Endothelial cell (in vitro differentiated cells): ENCODE data around the gene MRPL10. TPM values are rescaled to one million over a fixed set of nuclear protein-coding genes. Genes with fewer than 3 reads are reported as not detected.
A peak's percentile ranks its signal among the peaks of the same experiment; 100 is the strongest.

ENCODE experiments used
- DNase-seq: peaks from one replicate; pipeline ENCODE4 v3.0.0; 2021; ENCODE audit warnings: low spot score
- H3K27ac Mint-ChIP-seq: one replicate; pipeline ENCODE4 v1.8.0; 2021; ENCODE audit warnings: mixed read lengths, inconsistent platforms; ENCODE audit not compliant: unreplicated experiment
- H3K27me3 Mint-ChIP-seq: one replicate; pipeline ENCODE4 v1.8.0; 2021; ENCODE audit warnings: mild to moderate bottlenecking, moderate library complexity, mixed read lengths, inconsistent platforms; ENCODE audit not compliant: unreplicated experiment
- H3K36me3 Mint-ChIP-seq: one replicate; pipeline ENCODE4 v1.8.0; 2021; ENCODE audit warnings: mild to moderate bottlenecking, low read depth, mixed read lengths, inconsistent platforms; ENCODE audit not compliant: unreplicated experiment
- H3K4me1 Mint-ChIP-seq: one replicate; pipeline ENCODE4 v1.8.0; 2021; ENCODE audit warnings: mild to moderate bottlenecking, mixed read lengths, inconsistent platforms; ENCODE audit not compliant: unreplicated experiment
- H3K4me3 Mint-ChIP-seq: one replicate; pipeline ENCODE4 v1.8.0; 2021; ENCODE audit warnings: mild to moderate bottlenecking, mixed read lengths, inconsistent platforms; ENCODE audit not compliant: unreplicated experiment
- H3K9me3 Mint-ChIP-seq: one replicate; pipeline ENCODE4 v1.8.0; 2021; ENCODE audit warnings: mixed read lengths, inconsistent platforms; ENCODE audit not compliant: unreplicated experiment
- CTCF ChIP-seq: fragments of 200-600 bp; sonication (generic); IDR thresholded peaks from one replicate; pipeline ENCODE4 v1.5.0; 2021; ENCODE audit warnings: antibody characterized with exemption; ENCODE audit not compliant: unreplicated experiment
- total RNA-seq: library from RNA; stranded (reverse); fragmentation: NEBNext Ultra II Directional; extraction: Animal tissue kit (Norgen Biotek cat#: 25700); gene quantifications from one replicate; pipeline ENCODE4 v1.2.1, GENCODE V29; 2021; ENCODE audit not compliant: unreplicated experiment

Gene MRPL10
- total RNA-seq, 1 donor from 2014 or later = 56.3 TPM

DNA sequence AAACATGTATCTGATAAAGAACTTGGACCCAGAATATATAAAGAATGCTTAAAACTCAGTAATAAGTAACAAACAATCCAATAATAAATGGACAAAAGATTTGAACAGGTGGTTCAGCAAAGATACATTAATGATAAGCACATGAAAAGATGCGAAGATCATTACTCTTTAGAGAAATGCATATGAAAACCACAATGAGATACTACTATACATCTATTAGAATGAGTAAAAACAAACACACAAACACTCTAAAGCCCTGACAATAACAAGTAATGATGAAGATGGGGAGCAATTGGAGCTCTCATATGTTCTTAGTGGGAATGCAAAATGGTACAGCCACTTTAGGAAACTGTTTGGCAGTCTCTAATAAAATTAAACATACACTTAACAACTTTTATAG, 38.9 kb downstream of the MRPL10 start:
- H3K27ac Mint-ChIP-seq = no peak overlapping the region
- H3K27me3 Mint-ChIP-seq = peaks cover 12% of the 10 kb centered on the region
- H3K4me1 Mint-ChIP-seq = peaks cover 6% of the 10 kb centered on the region
- no peaks in the 10 kb centered on the region for H3K36me3 Mint-ChIP-seq
- no peak for DNase-seq
- no peak overlapping the region for H3K4me3 Mint-ChIP-seq
- TF ChIP-seq CTCF = no peak
- no peaks in the 10 kb centered on the region for H3K9me3 Mint-ChIP-seq

DNA sequence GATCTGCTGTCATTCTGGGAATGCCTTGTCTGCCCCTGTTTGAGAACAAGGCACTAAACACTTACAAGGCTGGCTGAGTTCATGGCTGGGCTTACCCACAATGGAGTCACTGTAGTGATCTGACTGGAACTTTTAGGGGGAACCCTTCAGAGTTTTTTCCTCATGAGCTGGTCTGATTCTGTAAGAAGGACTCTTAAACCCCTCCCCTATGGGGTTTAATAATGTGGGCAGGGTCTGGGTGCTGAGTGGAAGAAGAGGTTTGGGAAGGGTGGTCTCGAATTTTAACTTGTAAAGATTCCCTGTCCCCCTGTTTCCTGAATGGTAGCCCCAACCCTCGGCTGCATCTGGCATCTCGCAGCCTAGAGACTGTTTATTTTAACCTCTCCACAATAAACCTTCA, 40.3 kb downstream of the MRPL10 start:
- TF ChIP-seq CTCF = no peak
- H3K27me3 Mint-ChIP-seq = peaks cover 10% of the 10 kb centered on the region
- DNase-seq = no peak
- H3K4me3 Mint-ChIP-seq = no peak overlapping the region
- no peaks in the 10 kb centered on the region for H3K36me3 Mint-ChIP-seq
- H3K4me1 Mint-ChIP-seq = peaks cover 6% of the 10 kb centered on the region
- H3K27ac Mint-ChIP-seq = no peak overlapping the region
- no peaks in the 10 kb centered on the region for H3K9me3 Mint-ChIP-seq

DNA sequence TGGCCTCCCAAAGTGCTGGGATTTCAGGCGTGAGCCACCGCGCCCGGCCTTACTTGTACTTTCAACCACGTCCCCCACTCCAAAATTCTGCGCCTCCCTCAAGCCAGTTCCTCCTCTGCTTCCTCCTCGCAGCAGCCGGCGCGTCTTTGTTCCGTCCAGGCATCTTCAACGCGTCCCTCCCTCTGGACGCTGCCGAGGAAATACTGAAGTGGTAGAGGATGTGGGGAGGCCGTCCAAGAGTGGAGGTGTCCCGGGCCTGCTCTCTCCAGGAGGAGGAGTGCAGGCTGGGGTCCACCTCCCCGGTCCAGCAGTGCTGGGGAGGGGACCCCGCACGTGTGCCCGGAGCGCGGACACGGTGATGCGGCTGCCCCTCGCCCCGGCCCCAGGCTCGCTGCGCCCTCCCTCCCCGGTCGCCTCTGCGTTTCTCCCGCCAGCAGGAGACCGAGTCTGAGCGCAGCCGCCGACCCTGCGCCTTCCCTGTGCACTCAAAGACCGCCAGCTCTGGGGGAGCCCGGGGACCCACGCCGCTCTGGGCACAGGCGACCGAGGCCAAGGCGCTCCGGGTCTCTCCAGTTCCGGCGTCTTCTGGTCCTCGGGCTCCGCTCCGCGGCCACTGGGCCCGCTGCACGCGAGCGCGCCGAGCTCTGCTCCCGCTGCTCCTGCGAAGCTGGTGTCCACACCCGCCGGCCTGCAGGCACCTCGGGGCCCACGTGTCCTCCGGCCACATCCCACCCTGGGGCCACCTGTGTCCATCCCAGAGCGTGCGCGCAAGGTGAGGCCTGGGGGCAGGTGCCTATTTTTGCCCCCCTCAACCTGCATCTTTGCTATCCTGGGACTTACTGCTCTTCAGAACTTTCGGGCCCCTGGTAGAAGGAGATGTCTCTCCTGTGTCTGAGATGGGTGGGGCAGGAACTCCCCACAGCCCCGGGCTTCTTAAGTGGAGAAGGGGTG, 41.5 kb downstream of the MRPL10 start:
- peak; percentile 65 for DNase-seq
- Mint-ChIP-seq H3K27me3 (peaks cover 9% of the 10 kb centered on the region), H3K9me3 (no peaks in the 10 kb centered on the region), H3K4me1 (peaks cover 6% of the 10 kb centered on the region), H3K36me3 (no peaks in the 10 kb centered on the region), H3K27ac (no peak overlapping the region), H3K4me3 (no peak overlapping the region)
- no peak for TF ChIP-seq CTCF

GRCh38 chr17:47785538-47786123, 45.7 kb downstream of the MRPL10 start:
- peaks cover 9% of the 10 kb centered on the region for H3K27me3 Mint-ChIP-seq
- TF ChIP-seq CTCF = no peak
- H3K4me3 Mint-ChIP-seq = no peak overlapping the region
- no peaks in the 10 kb centered on the region for H3K9me3 Mint-ChIP-seq
- DNase-seq = peak; percentile 76
- H3K36me3 Mint-ChIP-seq = no peaks in the 10 kb centered on the region
- H3K4me1 Mint-ChIP-seq = peaks cover 6% of the 10 kb centered on the region
- H3K27ac Mint-ChIP-seq = no peak overlapping the region

GRCh38 chr17:47781397-47781796, 49.9 kb downstream of the MRPL10 start:
- H3K27me3 Mint-ChIP-seq = peaks cover 7% of the 10 kb centered on the region
- no peak for DNase-seq
- no peak overlapping the region for H3K27ac Mint-ChIP-seq
- no peaks in the 10 kb centered on the region for H3K9me3 Mint-ChIP-seq
- H3K4me1 Mint-ChIP-seq = no peaks in the 10 kb centered on the region
- H3K36me3 Mint-ChIP-seq = no peaks in the 10 kb centered on the region
- TF ChIP-seq CTCF = no peak
- H3K4me3 Mint-ChIP-seq = no peak overlapping the region
